LHCN-M2 (cell line): ENCODE data around the gene RPL22. TPM values are rescaled to one million over a fixed set of nuclear protein-coding genes. Genes with fewer than 3 reads are reported as not detected.

Experiments used
- total RNA-seq: library from RNA; depleted of rRNA; stranded (reverse); fragments of >200 nt; gene quantifications from 2 replicates; pipeline ENCODE4 v1.2.3, GENCODE V29; 2014; rRNA removed

RPL22 gene
- total RNA-seq, 1 experiment from 2014 or later: 136 TPM

Other genes with a start within 250 kb of the RPL22 start
- gene NPHP4, start 207.2 kb downstream of the RPL22 start, total RNA-seq: 4.5 and 4.7 TPM in 2 replicates
- 0.96 and 1.0 TPM in 2 replicates for gene KCNAB2, start 153.7 kb downstream of the RPL22 start, total RNA-seq
- 0.06 TPM in 1 of 2 replicates, not detected in the other for gene CHD5, start 19.3 kb downstream of the RPL22 start, total RNA-seq
- 1.0 and 1.3 TPM in 2 replicates for gene RNF207, start 6.5 kb upstream of the RPL22 start, total RNA-seq
- 135 and 145 TPM in 2 replicates for gene ICMT, start 36.4 kb upstream of the RPL22 start, total RNA-seq
- not detected in 2 replicates for gene HES3, start 44.6 kb upstream of the RPL22 start, total RNA-seq
- gene GPR153, start 61.5 kb upstream of the RPL22 start, total RNA-seq: 38.2 and 43.0 TPM in 2 replicates
- 41.3 and 42.7 TPM in 2 replicates for gene ACOT7, start 194.2 kb upstream of the RPL22 start, total RNA-seq
- 0.06 TPM in 1 of 2 replicates, not detected in the other for gene HES2, start 220.3 kb upstream of the RPL22 start, total RNA-seq
- gene ESPN, start 225.2 kb upstream of the RPL22 start, total RNA-seq: not detected in 2 replicates